CD14-positive monocyte (primary cell): ENCODE measurements around the gene PQBP1. TPM values are rescaled to one million over a fixed set of nuclear protein-coding genes. Genes with fewer than 3 reads are reported as not detected.

Source experiments
- DNase-seq, 3 donors: peaks; one replicate each; pipeline ENCODE4 v3.0.0-alpha.2; 2011 to 2022
- H2AFZ ChIP-seq: 2 replicates; pipeline ENCODE4 v1.6.0; 2012; ENCODE audit warnings: mild to moderate bottlenecking, low read depth, low read length, inconsistent platforms; ENCODE audit not compliant: insufficient read depth, poor library complexity, severe bottlenecking
- H3K27ac ChIP-seq, 2 donors: 1 replicate in 1 of 2; 2 replicates in 1 of 2; pipeline ENCODE4 v1.5.1; 2012 to 2013; ENCODE audit warnings: low read length in 2 of 2, control low read depth in 1 of 2, inconsistent platforms in 1 of 2, low read depth in 1 of 2, mild to moderate bottlenecking in 1 of 2
- H3K27me3 ChIP-seq, 2 donors: one replicate each; pipeline versions ENCODE4 v1.6.0 to v1.6.1; 2011 to 2013; ENCODE audit warnings: low read length in 2 of 2; ENCODE audit not compliant: control insufficient read depth in 2 of 2, insufficient read depth in 2 of 2
- H3K36me3 ChIP-seq, 2 donors: replicated peaks in 1 of 2; 1 replicate in 1 of 2; 2 replicates in 1 of 2; pipeline versions ENCODE4 v1.5.1 to v1.6.1; 2012 to 2013; ENCODE audit warnings: low read length in 2 of 2, control low read depth in 1 of 2, inconsistent platforms in 1 of 2, mild to moderate bottlenecking in 1 of 2; ENCODE audit not compliant: insufficient read depth in 2 of 2, control insufficient read depth in 1 of 2
- H3K4me1 ChIP-seq, 2 donors: 1 replicate in 1 of 2; 2 replicates in 1 of 2; pipeline versions ENCODE4 v1.5.1 to v1.6.1; 2012 to 2013; ENCODE audit warnings: low read length in 2 of 2, control low read depth in 1 of 2, inconsistent platforms in 1 of 2, mild to moderate bottlenecking in 1 of 2, moderate library complexity in 1 of 2; ENCODE audit not compliant: insufficient read depth in 2 of 2, control insufficient read depth in 1 of 2
- H3K4me2 ChIP-seq: replicated peaks from 2 replicates; pipeline ENCODE3; 2012; ENCODE audit warnings: low read length, moderate library complexity, mild to moderate bottlenecking; ENCODE audit not compliant: poor library complexity, severe bottlenecking; ENCODE audit errors: extremely low read depth
- H3K4me3 ChIP-seq, 3 experiments: fragments of 200-600 bp in 1 of 3; sonication (generic) in 1 of 3; replicated peaks in 1 of 3; 1 replicate in 2 of 3; 2 replicates in 1 of 3; pipeline ENCODE4 v1.5.1; 2011 to 2013; ENCODE audit warnings: low read length in 3 of 3, mild to moderate bottlenecking in 3 of 3, control low read depth in 2 of 3, low read depth in 2 of 3, inconsistent platforms in 1 of 3, moderate library complexity in 1 of 3
- H3K79me2 ChIP-seq: 2 replicates; pipeline ENCODE4 v1.6.0; 2012; ENCODE audit warnings: mild to moderate bottlenecking, control low read depth, inconsistent platforms, low read length, moderate library complexity; ENCODE audit not compliant: insufficient read depth
- H3K9ac ChIP-seq: 2 replicates; pipeline ENCODE4 v1.6.0; 2017; ENCODE audit warnings: low read length, mild to moderate bottlenecking; ENCODE audit not compliant: insufficient read depth, poor library complexity, severe bottlenecking
- H3K9me3 ChIP-seq, 2 donors: replicated peaks in 1 of 2; 1 replicate in 1 of 2; 2 replicates in 1 of 2; pipeline versions ENCODE4 v1.5.1 to v1.6.1; 2012 to 2013; ENCODE audit warnings: low read length in 2 of 2, control low read depth in 1 of 2; ENCODE audit not compliant: control insufficient read depth in 1 of 2, insufficient read depth in 1 of 2
- H4K20me1 ChIP-seq: 2 replicates; pipeline ENCODE4 v1.6.0; 2012; ENCODE audit warnings: mild to moderate bottlenecking, low read length, control low read depth, moderate library complexity; ENCODE audit not compliant: insufficient read depth
- H3K27ac Mint-ChIP-seq, 7 donors: one replicate each; pipeline ENCODE4 v1.8.0; 2020; ENCODE audit warnings: mild to moderate bottlenecking in 7 of 7, mixed read lengths in 7 of 7, moderate library complexity in 6 of 7, inconsistent platforms in 2 of 7
- H3K27me3 Mint-ChIP-seq, 3 donors: one replicate each; pipeline ENCODE4 v1.8.0; 2021 to 2022; ENCODE audit warnings: low read depth in 3 of 3, mild to moderate bottlenecking in 3 of 3, mixed read lengths in 3 of 3, moderate library complexity in 3 of 3, inconsistent platforms in 1 of 3
- H3K36me3 Mint-ChIP-seq, 2 donors: one replicate each; pipeline ENCODE4 v1.8.0; 2020; ENCODE audit warnings: mixed read lengths in 2 of 2, inconsistent platforms in 1 of 2, mild to moderate bottlenecking in 1 of 2
- H3K4me1 Mint-ChIP-seq: one replicate; pipeline ENCODE4 v1.8.0; 2020; ENCODE audit warnings: mild to moderate bottlenecking, mixed read lengths
- H3K4me3 Mint-ChIP-seq, 2 donors: one replicate each; pipeline ENCODE4 v1.8.0; 2020; ENCODE audit warnings: mild to moderate bottlenecking in 2 of 2, mixed read lengths in 2 of 2, moderate library complexity in 1 of 2
- H3K9me3 Mint-ChIP-seq, 7 donors: one replicate each; pipeline ENCODE4 v1.8.0; 2020 to 2022; ENCODE audit warnings: mixed read lengths in 7 of 7, mild to moderate bottlenecking in 6 of 7, moderate library complexity in 6 of 7, inconsistent platforms in 2 of 7
- WGBS: methylation state at CpG from one replicate; pipeline ENCODE4 v1.1.5; 2013; ENCODE audit warnings: missing lambda C conversion rate; ENCODE audit not compliant: insufficient coverage; 5-methylcytosine and 5-hydroxymethylcytosine counted together
- intact Hi-C, 2 donors: fragments of 100-400 bp; cut with micrococcal nuclease; formaldehyde crosslinking; loops; one replicate each; pipeline versions ENCODE4 v1.15.0 to v1.15.1; 2023
- polyA plus RNA-seq, 3 donors: library from polyadenylated mRNA; depleted of rRNA in 1 of 3; unstranded in 2 of 3; stranded (reverse) in 1 of 3; fragments of 300-500 nt in 2 of 3; fragments of >200 nt in 1 of 3; fragmentation: Illumina TruSeq in 2 of 3; gene quantifications; 1 replicate in 2 of 3; 2 replicates in 1 of 3; pipeline ENCODE4 v1.2.3, GENCODE V29; 2012 to 2021
- TF ChIP-seq, protein P1 (sequence below): fragments of 200-600 bp; IDR thresholded peaks from one replicate; pipeline ENCODE4 v1.8.0; 2022; ENCODE audit warnings: antibody characterized with exemption, mild to moderate bottlenecking

Gene PQBP1
- polyA plus RNA-seq, 3 donors, result 71.7 to 129 (median 78.3) TPM

DNA sequence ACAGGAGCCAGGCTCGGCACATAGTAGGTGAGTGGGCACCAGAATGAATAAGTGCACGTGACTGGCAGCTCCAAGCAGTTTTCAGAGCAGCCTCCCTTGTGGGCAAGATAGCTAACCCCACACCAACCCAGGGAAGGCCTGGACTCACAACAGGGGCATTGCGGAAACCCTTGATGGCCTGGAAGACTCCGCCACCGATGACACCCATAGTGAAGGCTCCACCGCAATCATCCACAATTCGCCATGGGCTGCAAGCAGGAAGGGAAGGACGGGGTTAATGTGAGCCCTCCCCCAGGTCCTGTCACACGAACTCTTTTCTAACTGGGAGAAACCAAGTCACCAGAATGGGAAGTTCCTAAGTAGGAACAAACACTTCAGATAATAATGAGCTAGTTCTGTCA is 1.1 kb upstream of the PQBP1 start:
- H3K9me3 Mint-ChIP-seq, result peaks cover 0 to 32% (median 2%) of the 10 kb centered on the region in 7 donors
- peak overlapping the region; percentile 94 to 100 (median 98) for H3K27ac Mint-ChIP-seq
- Histone ChIP-seq H2AFZ (peak overlapping the region; percentile 26), H3K79me2 (peaks cover 32% of the 10 kb centered on the region), H3K27ac (peak overlapping the region; percentile 98 to 100), H3K4me3 (peak overlapping the region; percentile 81 to 98 (median 88)), H3K36me3 (peaks cover 19 to 41% of the 10 kb centered on the region in 2 donors), H3K27me3 (no peaks in the 10 kb centered on the region), H3K4me2 (peak overlapping the region; percentile 79), H4K20me1 (peaks cover 20% of the 10 kb centered on the region), H3K4me1 (peaks cover 25 to 34% of the 10 kb centered on the region in 2 donors), H3K9me3 (no peaks in the 10 kb centered on the region), H3K9ac (peak overlapping the region; percentile 95)
- no CpG with 5 or more reads among the region's 9 CpGs for WGBS
- H3K36me3 Mint-ChIP-seq, result peaks cover 25 to 31% of the 10 kb centered on the region in 2 donors
- peak overlapping the region; percentile 87 to 96 for H3K4me3 Mint-ChIP-seq
- peaks cover 0 to 6% (median 0%) of the 10 kb centered on the region in 3 donors for H3K27me3 Mint-ChIP-seq
- intact Hi-C loops, result loop anchor here (5.0 to 10.0 kb wide), 3 partner anchors 48 to 148 kb away; partner anchors contain the start of genes HDAC6 (in 2 of the 2) and TFE3 (in 1 of the 2)
- peak in 1 of 3 donors; percentile 57 for DNase-seq
- peaks cover 20% of the 10 kb centered on the region for H3K4me1 Mint-ChIP-seq
- TF ChIP-seq, protein P1, sequence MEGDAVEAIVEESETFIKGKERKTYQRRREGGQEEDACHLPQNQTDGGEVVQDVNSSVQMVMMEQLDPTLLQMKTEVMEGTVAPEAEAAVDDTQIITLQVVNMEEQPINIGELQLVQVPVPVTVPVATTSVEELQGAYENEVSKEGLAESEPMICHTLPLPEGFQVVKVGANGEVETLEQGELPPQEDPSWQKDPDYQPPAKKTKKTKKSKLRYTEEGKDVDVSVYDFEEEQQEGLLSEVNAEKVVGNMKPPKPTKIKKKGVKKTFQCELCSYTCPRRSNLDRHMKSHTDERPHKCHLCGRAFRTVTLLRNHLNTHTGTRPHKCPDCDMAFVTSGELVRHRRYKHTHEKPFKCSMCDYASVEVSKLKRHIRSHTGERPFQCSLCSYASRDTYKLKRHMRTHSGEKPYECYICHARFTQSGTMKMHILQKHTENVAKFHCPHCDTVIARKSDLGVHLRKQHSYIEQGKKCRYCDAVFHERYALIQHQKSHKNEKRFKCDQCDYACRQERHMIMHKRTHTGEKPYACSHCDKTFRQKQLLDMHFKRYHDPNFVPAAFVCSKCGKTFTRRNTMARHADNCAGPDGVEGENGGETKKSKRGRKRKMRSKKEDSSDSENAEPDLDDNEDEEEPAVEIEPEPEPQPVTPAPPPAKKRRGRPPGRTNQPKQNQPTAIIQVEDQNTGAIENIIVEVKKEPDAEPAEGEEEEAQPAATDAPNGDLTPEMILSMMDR, result no peak

DNA sequence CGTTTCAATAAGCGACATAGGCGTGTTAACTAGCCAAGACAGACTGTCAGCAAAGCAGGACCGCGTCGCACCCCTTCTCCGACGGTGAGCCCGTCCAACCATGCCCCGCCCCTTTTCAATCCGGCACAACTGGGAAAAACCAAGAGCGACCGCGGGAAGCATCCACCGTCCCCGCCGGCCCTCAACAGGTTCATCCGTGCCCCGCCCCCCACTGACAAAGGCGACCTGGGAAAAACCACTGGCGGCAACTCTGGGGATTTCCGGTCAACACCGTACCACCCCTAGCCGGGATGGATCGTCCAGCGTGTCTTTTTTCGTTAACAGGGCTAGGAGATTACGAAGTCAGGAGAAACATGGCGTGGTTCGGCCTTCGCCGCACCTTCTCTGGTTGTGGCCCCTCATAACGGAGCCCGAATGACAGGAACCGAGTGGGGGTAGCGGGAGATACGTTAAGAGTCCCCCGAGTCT is 539 bp upstream of the PQBP1 start:
- H3K9me3 Mint-ChIP-seq, result peaks cover 0 to 32% (median 2%) of the 10 kb centered on the region in 7 donors
- Histone ChIP-seq H2AFZ (peak overlapping the region; percentile 26), H3K9me3 (no peaks in the 10 kb centered on the region), H3K27ac (peak overlapping the region; percentile 98 to 100), H3K27me3 (no peaks in the 10 kb centered on the region), H3K36me3 (peaks cover 24 to 47% of the 10 kb centered on the region in 2 donors), H3K9ac (peak overlapping the region; percentile 95), H4K20me1 (peaks cover 24% of the 10 kb centered on the region), H3K4me3 (peak overlapping the region; percentile 81 to 98 (median 88)), H3K79me2 (peaks cover 32% of the 10 kb centered on the region), H3K4me2 (peak overlapping the region; percentile 79), H3K4me1 (peaks cover 19 to 28% of the 10 kb centered on the region in 2 donors)
- intact Hi-C loops, result loop anchor here (5.0 to 10.0 kb wide), 3 partner anchors 48 to 148 kb away; partner anchors contain the start of genes HDAC6 (in 2 of the 2) and TFE3 (in 1 of the 2)
- H3K4me1 Mint-ChIP-seq, result peaks cover 15% of the 10 kb centered on the region
- peaks cover 0 to 6% (median 0%) of the 10 kb centered on the region in 3 donors for H3K27me3 Mint-ChIP-seq
- under 1% methylated on average over 24 of the region's 38 CpGs for WGBS
- DNase-seq, result peak; percentile 62 to 87 (median 81)
- H3K27ac Mint-ChIP-seq, result peak overlapping the region; percentile 94 to 100 (median 98)
- peaks cover 31 to 37% of the 10 kb centered on the region in 2 donors for H3K36me3 Mint-ChIP-seq
- TF ChIP-seq, protein P1, result no peak
- peak overlapping the region; percentile 87 to 96 for H3K4me3 Mint-ChIP-seq
